ENCODE results near the gene PRKCI. TPM values are rescaled to one million over a fixed set of nuclear protein-coding genes. Genes with fewer than 3 reads are reported as not detected.
A peak's percentile ranks its signal among the peaks of the same experiment; 100 is the strongest.

The PRKCI gene
- total RNA-seq, 2 experiments from 2014 or later: 17.4 to 21.3 TPM

- Mint-ChIP-seq H3K4me3 (no peak overlapping the region), H3K27me3 (peaks cover 11% of the 10 kb centered on the region), H3K9me3 (no peaks in the 10 kb centered on the region), H3K27ac (no peak overlapping the region), H3K4me1 (ENCODE audit: low read depth) (no peaks in the 10 kb centered on the region), H3K36me3 (ENCODE audit: low read depth) (no peaks in the 10 kb centered on the region)
- no peak for DNase-seq
- TF ChIP-seq, protein P1, sequence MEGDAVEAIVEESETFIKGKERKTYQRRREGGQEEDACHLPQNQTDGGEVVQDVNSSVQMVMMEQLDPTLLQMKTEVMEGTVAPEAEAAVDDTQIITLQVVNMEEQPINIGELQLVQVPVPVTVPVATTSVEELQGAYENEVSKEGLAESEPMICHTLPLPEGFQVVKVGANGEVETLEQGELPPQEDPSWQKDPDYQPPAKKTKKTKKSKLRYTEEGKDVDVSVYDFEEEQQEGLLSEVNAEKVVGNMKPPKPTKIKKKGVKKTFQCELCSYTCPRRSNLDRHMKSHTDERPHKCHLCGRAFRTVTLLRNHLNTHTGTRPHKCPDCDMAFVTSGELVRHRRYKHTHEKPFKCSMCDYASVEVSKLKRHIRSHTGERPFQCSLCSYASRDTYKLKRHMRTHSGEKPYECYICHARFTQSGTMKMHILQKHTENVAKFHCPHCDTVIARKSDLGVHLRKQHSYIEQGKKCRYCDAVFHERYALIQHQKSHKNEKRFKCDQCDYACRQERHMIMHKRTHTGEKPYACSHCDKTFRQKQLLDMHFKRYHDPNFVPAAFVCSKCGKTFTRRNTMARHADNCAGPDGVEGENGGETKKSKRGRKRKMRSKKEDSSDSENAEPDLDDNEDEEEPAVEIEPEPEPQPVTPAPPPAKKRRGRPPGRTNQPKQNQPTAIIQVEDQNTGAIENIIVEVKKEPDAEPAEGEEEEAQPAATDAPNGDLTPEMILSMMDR (IDR thresholded peaks at IDR 0.05): no peak
- CTCF ChIA-PET: no interaction called here
- intact Hi-C loops (cut with micrococcal nuclease): no loop called here
- POLR2A ChIA-PET: no interaction called here
- ATAC-seq: no peak
Observed at GRCh38 chr3:170207717-170208116, 14.5 kb upstream of the PRKCI start.

DNA sequence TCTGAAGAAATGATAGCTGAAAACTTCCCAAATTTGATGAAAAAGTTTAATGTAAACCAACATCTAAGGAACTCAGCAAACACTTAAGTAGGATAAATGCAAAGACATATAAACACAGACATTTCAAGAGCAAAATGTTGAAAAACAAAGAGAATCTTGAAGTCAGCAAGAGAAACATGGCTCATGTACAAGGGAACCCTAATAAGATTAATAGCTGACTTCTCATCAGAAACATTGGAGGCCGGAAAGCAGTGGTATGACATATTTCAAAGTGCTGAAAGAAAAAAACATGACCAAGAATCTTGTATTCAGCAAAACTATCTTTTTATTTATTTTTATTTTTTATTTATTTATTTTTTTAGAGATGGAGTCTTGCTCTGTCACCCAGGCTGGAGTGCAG, 10.6 kb upstream of the PRKCI start:
- Mint-ChIP-seq H3K9me3 (no peaks in the 10 kb centered on the region), H3K4me3 (no peak overlapping the region), H3K27ac (no peak overlapping the region), H3K27me3 (peaks cover 5% of the 10 kb centered on the region), H3K4me1 (ENCODE audit: low read depth) (no peaks in the 10 kb centered on the region), H3K36me3 (ENCODE audit: low read depth) (no peaks in the 10 kb centered on the region)
- ChIA-PET POLR2A (interaction anchor here (0.6 kb wide), 1 partner anchor 10 kb away, joined by 3 read pairs; no protein-coding TSS in a partner anchor), CTCF (interaction anchor here (1.0 kb wide), 1 partner anchor 21 kb away, joined by 3 read pairs; no protein-coding TSS in a partner anchor)
- intact Hi-C loops (cut with micrococcal nuclease): no loop called here
- TF ChIP-seq, protein P1 (IDR thresholded peaks at IDR 0.05): no peak
- DNase-seq (no peak), ATAC-seq (no peak)

DNA sequence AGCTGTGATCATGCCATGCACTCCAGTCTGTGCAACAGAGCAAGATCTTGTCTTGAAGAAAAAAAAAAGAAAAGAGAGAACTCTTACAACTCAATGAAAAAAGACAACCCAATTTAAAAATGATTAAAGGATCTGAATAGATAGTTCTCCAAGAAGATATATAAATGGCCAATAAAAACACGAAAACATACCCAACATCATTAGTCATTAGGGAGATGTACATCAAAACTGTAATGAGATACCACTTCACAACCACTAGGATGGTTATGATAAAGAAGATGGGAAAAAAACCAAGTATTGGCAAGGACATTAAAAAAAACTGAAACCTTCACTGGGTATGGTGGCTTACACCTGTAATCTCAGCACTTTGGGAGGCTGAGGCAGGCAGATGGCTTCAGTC, 2.4 kb upstream of the PRKCI start:
- Mint-ChIP-seq H3K27ac (no peak overlapping the region), H3K4me1 (ENCODE audit: low read depth) (peaks cover 16% of the 10 kb centered on the region), H3K27me3 (no peaks in the 10 kb centered on the region), H3K4me3 (no peak overlapping the region), H3K9me3 (no peaks in the 10 kb centered on the region), H3K36me3 (ENCODE audit: low read depth) (no peaks in the 10 kb centered on the region)
- ATAC-seq (no peak), DNase-seq (no peak)
- TF ChIP-seq, protein P1 (IDR thresholded peaks at IDR 0.05): no peak
- ChIA-PET POLR2A (no interaction called here), CTCF (no interaction called here)
- intact Hi-C loops (cut with micrococcal nuclease): no loop called here

DNA sequence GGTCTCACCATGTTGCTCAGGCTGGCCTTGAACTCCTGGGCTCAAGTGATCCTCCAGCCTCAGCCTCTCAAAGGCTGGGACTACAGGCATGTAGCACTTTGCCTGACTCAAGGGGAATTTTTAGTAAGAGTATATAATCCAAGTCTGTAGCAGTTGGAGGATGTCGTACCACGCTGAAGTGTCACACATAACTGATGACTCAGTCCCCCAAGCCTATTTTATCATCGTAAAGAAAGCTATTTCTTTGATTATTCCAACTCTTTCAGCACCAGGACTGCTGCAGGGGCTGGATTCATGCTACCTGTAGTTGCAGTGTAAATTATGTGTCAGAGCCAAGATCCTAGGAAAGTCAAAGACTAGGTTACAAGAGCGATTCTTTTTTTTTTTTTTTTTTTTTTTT, 1.4 kb upstream of the PRKCI start:
- H3K4me3 Mint-ChIP-seq: peak overlapping the region; percentile 91
- intact Hi-C loops (cut with micrococcal nuclease): no loop called here

More for the DNA sequence above, 1.4 kb upstream of the PRKCI start:
- no peak overlapping the region for H3K27ac Mint-ChIP-seq
- no peaks in the 10 kb centered on the region for H3K9me3 Mint-ChIP-seq
- ChIA-PET CTCF (no interaction called here), POLR2A (interaction anchor here (0.6 to 3.7 kb wide), 3 partner anchors 12 to 171 kb away, joined by 3 to 16 read pairs (median 3); partner anchors contain the start of gene PHC3)
- H3K4me1 Mint-ChIP-seq (ENCODE audit: low read depth): peaks cover 24% of the 10 kb centered on the region
- ATAC-seq (no peak), DNase-seq (peak; percentile 19)
- TF ChIP-seq, protein P1 (IDR thresholded peaks at IDR 0.05): no peak
- H3K27me3 Mint-ChIP-seq: no peaks in the 10 kb centered on the region
- no peaks in the 10 kb centered on the region for H3K36me3 Mint-ChIP-seq (ENCODE audit: low read depth)
